Activated CD8-positive, alpha-beta memory T cell treated with anti-CD3 and anti-CD28 coated beads for 1 hour (primary cell): ENCODE measurements around the gene DFFB.
"Not testable (repeated sequence)": the region's sequence is repeated elsewhere in the genome, so short reads cannot be mapped to it uniquely, and the experiment has no call there.

ENCODE experiments used
- DNase-seq, 2 donors: peaks; one replicate each; pipeline ENCODE4 v3.0.0-alpha.2; 2020; ENCODE audit warnings: low read depth in 1 of 2; ENCODE audit errors: extremely low read depth in 1 of 2

The DFFB gene

GRCh38 chr1:3908886-3909517 lies 51.7 kb downstream of the DFFB start:
- no peak for DNase-seq

DNA sequence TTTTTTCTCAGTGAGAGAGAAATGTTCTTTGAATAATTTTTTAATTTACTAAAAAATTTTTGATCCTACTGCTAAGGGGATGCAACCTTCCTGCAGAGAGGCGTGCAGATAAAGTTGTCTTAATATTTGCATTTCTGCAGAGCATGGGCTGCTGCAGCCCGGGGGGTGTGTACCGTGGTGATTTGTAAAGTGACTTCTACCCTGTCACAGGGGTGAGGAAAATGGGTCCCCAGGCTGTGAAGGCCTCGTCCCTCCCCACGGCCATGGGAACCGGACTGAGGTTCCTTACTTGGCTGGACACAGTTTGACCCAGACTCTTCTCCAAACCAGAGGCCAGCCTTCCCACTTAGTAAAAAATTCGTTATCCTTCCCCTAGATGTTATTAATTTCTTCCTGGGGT lies 52.3 kb downstream of the DFFB start:
- no peak for DNase-seq

- no peak for DNase-seq
Measured at GRCh38 chr1:3910049-3910731, 52.9 kb downstream of the DFFB start.

GRCh38 chr1:3910857-3911845 lies 53.9 kb downstream of the DFFB start:
- DNase-seq, result peak; percentile 42 to 64

DNA sequence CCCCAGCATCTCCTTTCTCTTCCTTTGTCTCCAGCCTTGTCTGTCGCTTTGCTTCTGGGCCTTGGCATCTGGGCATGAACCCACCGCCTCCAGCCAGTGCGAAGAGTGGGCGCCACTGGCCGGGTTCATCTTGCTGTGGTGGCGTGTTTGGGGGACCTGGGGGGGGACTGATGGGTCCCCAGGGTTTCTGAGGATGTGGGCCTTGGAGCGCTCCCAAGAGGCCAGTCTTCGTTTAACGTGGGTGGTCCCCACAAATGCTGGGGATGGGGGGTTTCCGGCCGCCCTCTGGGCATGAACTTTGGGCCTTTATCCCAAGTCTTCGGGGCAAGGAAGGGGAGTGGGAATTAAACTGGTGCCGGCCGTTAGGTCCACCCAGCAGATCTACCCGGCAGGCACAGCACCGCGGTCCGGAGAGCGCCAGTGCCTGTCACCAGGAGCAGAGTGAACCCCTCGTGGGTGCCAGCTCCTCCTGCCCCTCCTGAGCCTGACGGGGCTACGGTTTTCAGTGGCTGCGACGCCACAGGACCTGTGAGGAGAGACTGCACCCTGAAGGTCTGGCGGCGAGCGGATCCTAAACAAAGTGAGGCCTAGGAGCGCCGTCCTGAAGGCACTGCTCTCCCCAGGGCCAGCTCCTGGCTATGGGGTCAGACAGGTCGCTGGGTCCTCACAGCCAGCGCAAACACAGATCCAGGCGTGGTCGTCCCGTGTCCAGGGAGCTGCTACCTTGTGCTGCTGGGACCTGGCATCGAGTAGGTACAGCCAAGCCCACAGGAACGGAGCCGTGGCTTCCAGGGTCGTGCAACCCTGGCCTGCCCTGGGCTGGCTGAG lies 54.9 kb downstream of the DFFB start:
- no peak for DNase-seq

GRCh38 chr1:3912809-3913685 lies 55.8 kb downstream of the DFFB start:
- DNase-seq, result no peak

DNA sequence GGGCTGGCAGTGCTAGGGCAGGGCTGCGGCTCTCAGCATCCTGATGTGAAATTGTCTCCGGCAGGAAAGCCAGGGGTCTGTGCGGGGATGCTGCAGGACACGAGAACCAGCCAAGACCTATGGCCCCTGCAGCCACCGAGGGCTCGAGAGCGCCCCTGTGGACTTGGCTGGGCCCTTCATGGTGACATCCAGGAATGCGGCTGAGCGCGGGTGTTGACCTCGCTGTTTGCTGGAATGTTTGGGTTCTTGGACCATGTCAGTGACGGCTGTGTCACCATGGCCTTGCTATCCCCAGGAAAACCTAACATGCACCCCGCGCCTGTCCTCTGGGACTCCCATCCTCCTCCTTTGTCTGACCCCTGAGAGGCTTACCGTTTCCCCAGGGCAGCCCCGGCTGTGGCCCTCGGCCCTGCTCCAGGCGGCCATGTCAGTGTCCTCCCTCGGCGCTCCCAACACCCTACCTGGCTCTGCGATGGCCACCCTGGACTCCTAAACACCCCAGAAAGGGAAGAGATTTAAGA lies 57.1 kb downstream of the DFFB start:
- DNase-seq, result no peak

GRCh38 chr1:3914911-3915310 lies 57.6 kb downstream of the DFFB start:
- DNase-seq, result no peak

DNA sequence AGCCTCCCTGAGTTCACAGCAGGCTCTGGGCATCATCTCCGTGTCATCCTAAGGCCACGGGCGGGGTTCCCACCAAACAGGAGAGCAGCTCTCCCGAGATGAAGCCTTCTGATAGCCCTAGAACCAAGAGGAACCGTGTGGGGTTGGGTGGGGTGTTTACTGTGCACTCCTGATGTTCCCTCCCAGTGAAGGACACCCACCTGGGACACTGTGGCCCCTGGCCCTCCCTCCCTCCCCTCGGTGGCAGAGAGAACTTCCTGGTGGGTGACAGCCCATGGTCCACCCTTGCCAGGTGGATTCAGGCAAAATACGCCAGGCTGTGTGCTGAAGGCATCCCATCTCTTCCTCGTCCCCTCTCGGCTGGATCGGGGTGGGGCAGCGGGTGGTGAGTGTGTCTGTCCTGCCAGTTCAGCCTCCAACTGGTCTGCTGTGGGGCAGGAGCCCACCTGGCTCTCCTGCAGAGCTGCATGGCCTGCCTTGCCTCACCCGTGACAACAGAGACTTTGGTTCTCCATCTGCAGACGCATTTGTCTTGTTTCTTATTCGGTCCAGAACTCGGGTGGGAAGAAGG lies 58.4 kb downstream of the DFFB start:
- DNase-seq, result no peak

DNA sequence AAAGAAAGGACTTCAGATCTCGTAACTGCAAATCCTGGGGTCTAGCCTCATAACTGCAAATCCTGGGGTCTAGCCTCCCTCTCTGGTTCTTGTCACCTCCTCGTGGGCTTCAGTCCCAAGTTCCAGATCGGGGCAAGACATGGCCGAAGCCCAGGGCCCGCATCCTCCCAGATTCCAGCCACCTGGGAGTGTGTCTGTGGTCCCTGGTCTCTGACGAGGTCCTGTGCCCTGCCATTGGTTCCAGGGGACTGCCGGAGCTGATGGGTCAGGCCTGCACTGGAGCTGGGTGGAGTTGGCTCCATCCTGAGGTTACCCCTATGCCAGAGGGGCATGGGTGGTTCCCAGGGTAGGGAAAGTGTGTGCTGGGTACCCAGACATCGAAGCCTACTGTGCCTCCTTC lies 60.5 kb downstream of the DFFB start:
- no peak for DNase-seq

- DNase-seq, result not testable (repeated sequence)
Measured at GRCh38 chr1:3918359-3918758, 61.1 kb downstream of the DFFB start.

GRCh38 chr1:3918966-3919611 lies 61.8 kb downstream of the DFFB start:
- no peak for DNase-seq

- DNase-seq, result no peak
Measured at GRCh38 chr1:3919706-3920105, 62.4 kb downstream of the DFFB start.

GRCh38 chr1:3921765-3922164 lies 64.5 kb downstream of the DFFB start:
- no peak for DNase-seq

DNA sequence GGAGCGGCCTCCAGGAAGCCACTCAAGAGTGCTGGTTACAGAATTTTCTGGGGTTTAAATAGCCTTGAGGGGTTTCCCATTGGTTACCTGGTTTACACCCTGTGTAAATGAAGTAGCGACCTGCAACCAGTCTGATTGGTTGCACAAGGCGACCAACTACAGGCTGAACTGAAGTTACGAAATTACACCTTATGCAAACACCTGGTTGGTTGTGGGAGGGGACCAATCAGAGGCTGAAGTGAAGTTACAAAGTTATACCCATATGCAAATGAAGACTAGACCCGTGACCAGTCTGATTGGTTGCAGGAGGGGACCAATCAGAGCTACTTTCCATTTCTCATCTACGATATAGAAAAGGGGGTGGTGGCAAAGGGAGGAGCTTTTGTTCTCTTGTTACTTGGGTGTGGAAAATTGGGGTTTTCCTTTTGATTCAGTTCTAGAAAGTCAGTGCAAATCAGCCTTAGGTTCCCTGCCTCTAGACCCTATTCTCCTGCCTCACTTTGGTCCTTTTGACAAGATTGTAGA lies 65.0 kb downstream of the DFFB start:
- DNase-seq, result no peak

DNA sequence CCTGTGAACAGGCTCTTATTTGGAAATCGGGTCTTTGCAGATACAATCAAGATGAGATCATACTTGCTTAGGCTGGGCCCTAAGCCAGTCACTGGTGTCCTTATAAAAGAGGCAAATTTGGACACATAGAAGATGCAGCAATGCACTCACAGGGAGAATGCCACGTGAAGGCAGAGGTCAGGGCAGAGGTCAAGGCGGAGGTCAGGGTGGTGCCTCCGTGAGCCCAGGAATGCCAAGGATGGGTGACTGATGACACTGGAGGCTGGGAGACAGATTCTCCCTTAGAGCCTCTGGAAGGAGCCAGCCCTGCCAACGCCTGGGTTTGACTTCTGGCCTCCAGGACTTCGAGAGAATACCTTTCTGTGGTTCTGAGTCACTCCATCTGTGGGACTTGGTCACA lies 65.6 kb downstream of the DFFB start:
- no peak for DNase-seq

GRCh38 chr1:3923378-3924185 lies 66.3 kb downstream of the DFFB start:
- no peak for DNase-seq
